ENCODE measurements around the gene OR6X1.

OR6X1 gene

DNA sequence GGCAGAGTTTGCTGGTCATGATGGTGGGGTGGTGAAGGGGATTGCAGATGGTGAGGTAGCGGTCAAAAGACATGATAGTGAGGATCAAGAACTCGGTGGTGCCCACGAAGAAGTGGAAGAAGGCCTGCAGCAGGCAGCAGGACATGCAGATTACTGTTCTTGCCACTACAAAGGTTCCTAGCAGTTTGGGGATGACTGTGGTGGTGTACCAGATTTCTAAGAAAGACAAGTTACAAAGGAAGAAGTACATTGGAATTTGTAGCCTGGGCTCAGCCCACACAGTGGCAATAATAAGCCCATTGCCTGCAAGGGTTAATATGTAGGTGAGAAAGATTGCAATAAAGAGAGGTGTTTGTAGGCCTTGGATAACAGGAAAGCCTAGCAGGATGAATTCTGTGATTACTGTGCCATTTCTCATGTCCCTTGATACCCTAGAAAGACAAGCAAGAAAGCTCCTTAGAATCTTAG is at the start of gene OR6X1:
TSS of gene OR6X1 (minus strand) at position 418 of the 468 bp plus-strand sequence. CDS start at position 418, 0 bp downstream.
- DNase-seq (ENCODE audit: low read depth): no peak

GRCh38 chr11:123801765-123802164 is 47.4 kb upstream of the OR6X1 start:
- DNase-seq (ENCODE audit: low read depth): no peak
- TF ChIP-seq, protein P1, sequence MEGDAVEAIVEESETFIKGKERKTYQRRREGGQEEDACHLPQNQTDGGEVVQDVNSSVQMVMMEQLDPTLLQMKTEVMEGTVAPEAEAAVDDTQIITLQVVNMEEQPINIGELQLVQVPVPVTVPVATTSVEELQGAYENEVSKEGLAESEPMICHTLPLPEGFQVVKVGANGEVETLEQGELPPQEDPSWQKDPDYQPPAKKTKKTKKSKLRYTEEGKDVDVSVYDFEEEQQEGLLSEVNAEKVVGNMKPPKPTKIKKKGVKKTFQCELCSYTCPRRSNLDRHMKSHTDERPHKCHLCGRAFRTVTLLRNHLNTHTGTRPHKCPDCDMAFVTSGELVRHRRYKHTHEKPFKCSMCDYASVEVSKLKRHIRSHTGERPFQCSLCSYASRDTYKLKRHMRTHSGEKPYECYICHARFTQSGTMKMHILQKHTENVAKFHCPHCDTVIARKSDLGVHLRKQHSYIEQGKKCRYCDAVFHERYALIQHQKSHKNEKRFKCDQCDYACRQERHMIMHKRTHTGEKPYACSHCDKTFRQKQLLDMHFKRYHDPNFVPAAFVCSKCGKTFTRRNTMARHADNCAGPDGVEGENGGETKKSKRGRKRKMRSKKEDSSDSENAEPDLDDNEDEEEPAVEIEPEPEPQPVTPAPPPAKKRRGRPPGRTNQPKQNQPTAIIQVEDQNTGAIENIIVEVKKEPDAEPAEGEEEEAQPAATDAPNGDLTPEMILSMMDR (IDR thresholded peaks at IDR 0.05; ENCODE audit: control insufficient read depth, insufficient read depth, low read depth, low read length, missing control alignments): no peak
- H3K4me3 ChIP-seq (ENCODE audit: control insufficient read depth, low read depth, low read length): no peak overlapping the region

More for the DNA sequence above, at the start of gene OR6X1:
- no peak within 1 kb of the TSS for H3K4me3 ChIP-seq (ENCODE audit: control insufficient read depth, low read depth, low read length)
- TF ChIP-seq, protein P1 (IDR thresholded peaks at IDR 0.05; ENCODE audit: control insufficient read depth, insufficient read depth, low read depth, low read length, missing control alignments): no peak

DNA sequence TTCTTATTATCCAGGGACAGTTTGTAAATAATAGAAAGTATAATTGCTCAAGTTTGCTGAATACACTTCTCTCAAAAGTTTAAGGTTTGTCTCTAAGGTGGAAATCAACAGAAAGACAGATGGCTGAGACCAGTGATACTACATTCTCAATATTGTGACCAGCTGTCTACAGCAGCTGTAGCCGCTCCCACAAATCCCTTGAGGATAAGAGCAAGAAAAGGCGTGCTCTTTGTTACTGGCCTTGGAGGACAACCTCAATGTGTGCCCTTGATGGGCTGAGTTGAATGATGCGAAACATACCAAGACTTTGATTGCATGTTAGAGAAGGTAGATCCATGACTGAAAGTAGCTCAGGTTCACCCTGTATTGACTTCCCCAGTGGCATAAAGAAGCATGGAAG is 45.7 kb upstream of the OR6X1 start:
- TF ChIP-seq, protein P1 (IDR thresholded peaks at IDR 0.05; ENCODE audit: control insufficient read depth, insufficient read depth, low read depth, low read length, missing control alignments): no peak
- H3K4me3 ChIP-seq (ENCODE audit: control insufficient read depth, low read depth, low read length): no peak overlapping the region
- no peak for DNase-seq (ENCODE audit: low read depth)

DNA sequence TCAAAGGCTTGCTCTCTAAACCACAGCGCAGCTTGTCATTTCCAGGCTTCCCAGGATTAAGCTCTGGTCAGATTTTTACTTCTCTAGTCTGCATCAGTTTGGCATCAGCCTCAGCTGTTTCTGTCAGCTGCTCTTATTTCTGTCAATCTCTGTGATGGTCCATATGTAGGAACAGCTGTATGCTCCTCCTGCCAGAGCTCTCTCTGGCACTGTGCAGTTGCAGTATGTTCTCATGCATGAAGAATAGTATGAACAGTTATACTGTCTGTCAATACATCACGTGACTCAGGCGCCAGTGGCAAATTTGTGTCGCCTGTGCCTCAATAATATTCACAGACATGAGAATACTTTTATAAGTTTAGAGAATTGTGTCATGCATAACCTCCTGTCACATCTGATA is 45.1 kb upstream of the OR6X1 start:
- TF ChIP-seq, protein P1 (IDR thresholded peaks at IDR 0.05; ENCODE audit: control insufficient read depth, insufficient read depth, low read depth, low read length, missing control alignments): no peak
- DNase-seq (ENCODE audit: low read depth): no peak
- no peak overlapping the region for H3K4me3 ChIP-seq (ENCODE audit: control insufficient read depth, low read depth, low read length)

DNA sequence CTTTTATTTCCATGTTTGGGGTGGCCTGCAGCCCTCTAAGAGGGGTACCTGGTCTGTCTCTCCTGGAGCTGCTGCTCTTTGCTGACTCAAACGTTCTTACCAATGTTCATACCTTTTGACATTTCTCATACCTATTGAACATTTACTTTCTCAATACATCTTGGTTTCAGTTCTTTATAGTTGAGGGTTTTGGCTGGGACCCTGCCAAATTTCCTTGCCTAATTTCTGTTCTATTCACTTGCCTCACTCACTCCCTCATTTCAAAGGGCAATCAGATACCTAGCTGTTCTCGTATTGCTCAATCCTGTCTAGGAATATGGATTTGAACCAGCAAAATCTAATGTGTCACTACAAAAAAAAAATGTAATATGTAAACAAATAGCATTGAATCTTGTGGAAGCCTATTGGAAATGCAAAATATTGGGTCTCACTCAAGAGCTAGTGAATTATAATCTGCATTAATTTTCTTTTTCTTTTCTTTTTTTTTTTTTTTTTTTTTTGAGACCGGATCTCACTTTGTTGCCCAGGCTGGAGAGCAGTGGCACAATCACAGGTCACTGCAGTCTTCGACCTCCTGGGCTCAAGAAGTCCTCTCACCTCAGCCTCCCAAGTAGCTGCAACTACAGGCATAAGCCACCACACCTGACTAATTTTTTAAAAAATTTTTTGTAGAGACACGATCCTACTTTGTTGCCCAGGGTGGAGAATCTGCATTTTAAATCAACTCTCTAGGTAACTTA is 44.4 kb upstream of the OR6X1 start:
- no peak for DNase-seq (ENCODE audit: low read depth)
- TF ChIP-seq, protein P1 (IDR thresholded peaks at IDR 0.05; ENCODE audit: control insufficient read depth, insufficient read depth, low read depth, low read length, missing control alignments): no peak
- H3K4me3 ChIP-seq (ENCODE audit: control insufficient read depth, low read depth, low read length): no peak overlapping the region

- no peak for DNase-seq (ENCODE audit: low read depth)
- H3K4me3 ChIP-seq (ENCODE audit: control insufficient read depth, low read depth, low read length): no peak overlapping the region
- TF ChIP-seq, protein P1 (IDR thresholded peaks at IDR 0.05; ENCODE audit: control insufficient read depth, insufficient read depth, low read depth, low read length, missing control alignments): no peak
These were observed 43.8 kb upstream of the OR6X1 start for GRCh38 chr11:123798079-123798478.

Data from AG09309 (cell line).